GM18526 (cell line): ENCODE measurements around the gene MPC1L.

Source experiments
- POLR2A ChIP-seq: IDR thresholded peaks from 3 replicates; pipeline ENCODE4 v1.6.1; 2011; ENCODE audit not compliant: insufficient read length; ENCODE audit errors: extremely low read depth

The MPC1L gene

GRCh38 chrX:40623665-40624064, 437 bp downstream of the MPC1L start:
- no peak for TF ChIP-seq POLR2A

- no peak for TF ChIP-seq POLR2A
Measured at GRCh38 chrX:40625294-40625693, 2.1 kb downstream of the MPC1L start.

- no peak for TF ChIP-seq POLR2A
Measured at GRCh38 chrX:40628506-40628905, 5.3 kb downstream of the MPC1L start.

- no peak for TF ChIP-seq POLR2A
Measured at GRCh38 chrX:40632199-40632598, 9.0 kb downstream of the MPC1L start.

- no peak for TF ChIP-seq POLR2A
Measured at GRCh38 chrX:40637687-40638086, 14.5 kb downstream of the MPC1L start.

- TF ChIP-seq POLR2A: no peak
Measured at GRCh38 chrX:40644176-40644575, 20.9 kb downstream of the MPC1L start.

- TF ChIP-seq POLR2A: peak; percentile 42
Measured at GRCh38 chrX:40644821-40645358, 21.7 kb downstream of the MPC1L start.

GRCh38 chrX:40646489-40647306, 23.5 kb downstream of the MPC1L start:
- no peak for TF ChIP-seq POLR2A

GRCh38 chrX:40647307-40648197, 24.3 kb downstream of the MPC1L start, which contains the start of gene CXorf38:
Gene CXorf38, minus strand, starts transcription at chrX:40647561. Its CDS starts 41 bp downstream, at chrX:40647520.
- peak; percentile 83 for TF ChIP-seq POLR2A

- TF ChIP-seq POLR2A: no peak
Measured at GRCh38 chrX:40651620-40652223, 28.5 kb downstream of the MPC1L start.

- TF ChIP-seq POLR2A: no peak
Measured at GRCh38 chrX:40652664-40653063, 29.4 kb downstream of the MPC1L start.

GRCh38 chrX:40653535-40653934, 30.3 kb downstream of the MPC1L start:
- no peak for TF ChIP-seq POLR2A

- TF ChIP-seq POLR2A: no peak
Measured at GRCh38 chrX:40660381-40660780, 37.2 kb downstream of the MPC1L start.

GRCh38 chrX:40661489-40661888, 38.3 kb downstream of the MPC1L start:
- TF ChIP-seq POLR2A: no peak

GRCh38 chrX:40663078-40663740, 40.0 kb downstream of the MPC1L start:
- TF ChIP-seq POLR2A: no peak

GRCh38 chrX:40663880-40664630, 40.8 kb downstream of the MPC1L start:
- no peak for TF ChIP-seq POLR2A
